GM15510 (cell line): ENCODE measurements around the gene UVRAG.

ENCODE experiments used
- POLR2A ChIP-seq: IDR thresholded peaks from 3 replicates; pipeline ENCODE4 v1.6.1; 2011; ENCODE audit warnings: borderline replicate concordance; ENCODE audit not compliant: insufficient read length; ENCODE audit errors: extremely low read depth

UVRAG gene

DNA sequence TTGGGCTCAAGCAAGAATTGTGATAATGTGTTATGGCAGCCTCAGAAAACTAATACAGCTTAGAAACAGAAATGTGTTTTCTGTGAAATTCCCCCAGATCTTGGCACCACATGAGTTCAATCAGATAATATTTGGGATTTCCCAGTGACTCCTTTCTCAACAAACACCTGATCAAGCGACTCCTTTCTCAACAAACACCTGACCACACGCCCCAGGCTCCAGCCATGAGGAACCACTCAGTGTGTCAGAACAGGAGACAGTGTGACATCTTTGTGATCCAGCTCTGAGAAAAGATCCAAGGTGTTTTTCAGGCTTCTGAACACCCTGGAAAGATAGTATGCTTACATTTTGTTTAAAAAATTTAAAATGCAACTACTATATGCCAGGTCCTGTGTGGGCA, 1.9 kb upstream of the UVRAG start:
- TF ChIP-seq POLR2A: no peak

DNA sequence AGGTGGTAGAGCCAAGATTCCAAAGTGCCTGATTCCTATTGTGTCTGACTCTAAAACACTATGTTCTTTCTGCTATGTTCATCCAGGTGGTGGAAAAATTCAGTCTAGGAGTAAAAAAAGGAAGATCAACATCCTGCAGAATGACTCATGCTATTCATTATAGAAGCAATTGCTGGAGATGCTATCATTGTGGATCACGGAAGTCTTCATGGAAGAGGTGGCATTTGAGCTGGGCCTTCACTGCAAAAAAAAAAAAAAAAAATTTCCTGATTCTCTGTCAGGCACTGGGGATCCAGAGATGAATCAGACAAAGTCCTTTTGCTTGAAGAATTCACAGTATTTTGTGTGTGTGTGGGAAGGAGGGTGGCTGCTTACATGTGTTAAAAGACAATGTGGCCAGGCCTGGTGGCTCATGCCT, 1.4 kb upstream of the UVRAG start:
- TF ChIP-seq POLR2A: no peak

DNA sequence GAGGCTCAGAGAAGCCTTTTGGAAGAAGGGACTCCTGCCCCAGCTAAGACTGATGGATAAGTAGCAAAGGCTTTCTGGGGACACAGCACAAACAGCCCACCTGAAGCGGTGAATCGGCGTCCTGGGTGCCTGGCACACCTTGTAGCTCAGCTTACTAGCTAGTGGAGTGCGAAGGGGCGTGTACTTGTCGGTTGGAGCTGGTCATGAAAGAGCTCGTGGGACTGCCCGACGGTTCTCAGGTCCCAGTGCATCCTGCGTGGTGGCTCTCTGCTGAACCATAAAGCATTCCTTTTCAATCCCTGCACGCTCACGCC, 690 bp upstream of the UVRAG start:
- TF ChIP-seq POLR2A: no peak

DNA sequence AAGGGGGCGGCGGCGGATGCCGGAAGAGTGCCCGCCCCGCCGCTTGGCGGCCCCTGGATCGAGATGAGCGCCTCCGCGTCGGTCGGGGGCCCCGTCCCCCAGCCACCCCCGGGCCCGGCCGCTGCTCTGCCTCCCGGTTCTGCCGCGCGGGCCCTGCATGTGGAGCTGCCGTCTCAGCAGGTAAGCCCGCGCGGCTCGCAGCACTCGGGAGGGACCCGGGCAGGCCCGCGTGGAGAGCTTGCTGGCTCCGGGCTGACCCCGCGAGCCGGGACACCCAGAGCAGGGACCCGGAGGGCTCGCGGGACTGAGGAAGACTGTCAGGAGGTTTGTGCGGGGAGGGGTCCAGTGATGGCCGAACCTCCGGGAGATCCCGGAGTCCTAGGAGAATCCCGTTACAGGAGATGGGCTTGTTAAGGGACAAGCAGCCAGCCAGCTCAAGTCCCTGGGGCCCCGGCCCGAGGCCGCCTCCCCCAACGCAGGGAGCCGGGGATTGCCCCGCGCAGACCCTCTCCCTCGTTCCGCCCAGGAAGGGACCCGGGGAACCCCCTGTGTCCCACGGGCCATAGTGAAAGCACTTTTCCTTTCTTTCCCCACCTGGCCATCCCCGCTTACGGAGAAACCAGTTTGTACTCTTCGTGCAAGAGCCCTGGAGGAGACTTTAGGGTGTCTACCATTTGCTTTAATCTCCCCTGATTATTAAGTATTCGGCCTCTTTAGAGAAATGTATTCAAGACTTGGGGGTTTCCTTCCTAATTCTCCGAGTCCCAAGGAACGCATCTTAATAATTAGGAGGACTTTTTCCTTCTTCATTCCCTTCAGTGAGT, 547 bp downstream of the UVRAG start:
- no peak for TF ChIP-seq POLR2A

DNA sequence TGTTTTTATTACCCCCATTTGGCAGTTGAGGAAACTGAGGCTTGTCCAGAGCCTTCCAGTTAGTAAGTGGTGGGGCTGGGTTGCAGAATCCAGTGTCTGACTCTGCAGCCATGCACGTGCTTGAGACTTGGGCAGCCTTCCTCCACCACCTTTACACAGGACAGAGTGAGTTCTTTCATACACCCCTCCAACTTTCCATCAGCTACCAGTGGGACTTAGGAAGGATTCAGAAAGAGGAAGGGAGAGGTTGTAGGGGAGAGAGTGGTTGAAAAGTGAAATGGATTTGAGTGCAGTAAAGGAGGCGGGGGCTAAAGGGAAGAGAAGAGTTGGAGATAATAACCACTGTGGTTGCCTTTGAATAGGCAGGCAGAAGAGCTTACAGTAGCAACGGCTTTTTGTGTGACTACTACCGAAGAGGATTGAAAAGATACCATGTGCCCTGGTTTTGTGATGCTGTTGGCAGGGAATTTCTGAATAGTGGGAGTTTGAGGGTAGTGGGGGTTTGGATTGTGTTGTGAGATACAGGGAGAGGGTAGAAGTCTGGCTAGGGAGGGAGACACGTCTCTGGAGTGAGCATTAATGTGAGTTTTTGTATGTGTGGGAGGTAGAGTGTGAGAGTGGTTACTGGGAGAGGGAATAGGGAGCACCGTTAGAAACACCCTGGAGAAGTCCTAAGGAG, 1.7 kb downstream of the UVRAG start:
- TF ChIP-seq POLR2A: no peak

DNA sequence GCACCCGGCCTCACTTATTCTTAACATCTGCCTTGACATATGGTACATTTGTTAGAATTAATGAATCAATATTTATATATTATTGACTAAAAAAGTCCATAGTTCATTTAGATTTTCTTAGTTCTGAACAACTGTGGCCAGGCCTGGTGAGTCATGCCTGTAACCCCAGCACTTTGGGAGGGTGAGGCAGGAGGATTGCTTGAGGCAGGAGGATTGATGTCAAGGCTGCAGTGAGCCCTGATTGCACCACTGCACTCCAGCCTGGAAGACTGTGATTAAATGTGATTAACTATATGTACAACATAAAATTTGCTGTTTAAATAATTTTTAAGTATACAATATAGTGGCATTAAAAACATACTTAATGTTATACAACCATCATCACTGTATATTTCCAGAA, 5.6 kb downstream of the UVRAG start:
- TF ChIP-seq POLR2A: no peak

DNA sequence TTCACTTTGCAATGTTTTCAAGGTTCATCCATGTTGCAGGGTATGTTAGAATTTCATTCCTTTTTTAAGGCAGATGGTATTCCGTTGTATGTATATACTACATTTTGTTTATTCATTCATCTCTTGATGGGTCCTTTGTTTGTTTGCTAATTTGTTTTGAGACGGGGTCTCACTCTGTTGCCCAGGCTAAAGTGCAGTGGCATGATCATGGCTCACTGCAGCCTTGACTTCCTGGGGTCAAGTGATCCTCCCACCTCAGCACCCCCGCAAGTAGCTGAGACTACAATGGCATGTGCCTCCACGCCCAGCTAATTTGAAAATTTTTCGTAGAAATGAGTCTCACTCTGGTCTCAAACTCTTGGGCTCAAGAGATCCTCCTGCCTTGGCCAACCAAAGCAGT, 6.2 kb downstream of the UVRAG start:
- TF ChIP-seq POLR2A: no peak

DNA sequence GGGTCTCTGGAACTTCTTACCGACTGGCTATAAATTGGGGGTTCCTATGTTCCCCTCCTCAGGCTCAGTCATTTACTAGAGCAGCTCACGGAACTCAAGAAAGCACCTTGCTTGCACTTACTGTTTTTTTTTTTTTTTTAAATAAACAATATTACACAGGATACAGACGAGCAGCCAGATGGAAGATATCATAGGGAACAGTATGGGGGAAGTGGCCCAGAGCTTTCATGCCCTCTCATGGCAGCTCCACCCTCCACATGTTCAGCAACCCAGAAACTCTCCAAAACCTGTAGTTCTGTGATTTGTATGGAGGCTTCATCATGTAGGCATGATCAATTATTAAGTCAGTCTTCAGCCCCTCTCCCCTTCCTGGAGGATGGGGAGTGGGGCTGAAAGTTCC, 7.5 kb downstream of the UVRAG start:
- TF ChIP-seq POLR2A: no peak

DNA sequence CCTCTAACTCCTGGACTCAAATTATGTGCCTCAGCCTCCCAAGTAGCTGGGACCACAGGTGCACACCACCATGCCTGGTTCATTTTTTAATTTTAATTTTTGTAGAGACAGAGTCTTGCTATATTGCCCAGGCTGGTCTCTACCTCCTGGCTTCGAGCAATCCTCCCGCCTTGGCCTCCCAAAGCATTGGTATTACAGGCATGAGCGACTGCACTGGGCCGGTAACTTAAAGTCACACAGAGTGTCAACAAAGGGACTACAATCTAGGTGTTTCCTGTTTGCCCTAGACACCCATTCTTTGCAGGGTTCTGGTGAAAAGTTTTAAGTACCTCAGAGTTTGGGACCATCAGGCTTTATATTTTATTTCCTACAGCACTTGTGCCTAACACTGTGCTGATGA, 8.4 kb downstream of the UVRAG start:
- no peak for TF ChIP-seq POLR2A

DNA sequence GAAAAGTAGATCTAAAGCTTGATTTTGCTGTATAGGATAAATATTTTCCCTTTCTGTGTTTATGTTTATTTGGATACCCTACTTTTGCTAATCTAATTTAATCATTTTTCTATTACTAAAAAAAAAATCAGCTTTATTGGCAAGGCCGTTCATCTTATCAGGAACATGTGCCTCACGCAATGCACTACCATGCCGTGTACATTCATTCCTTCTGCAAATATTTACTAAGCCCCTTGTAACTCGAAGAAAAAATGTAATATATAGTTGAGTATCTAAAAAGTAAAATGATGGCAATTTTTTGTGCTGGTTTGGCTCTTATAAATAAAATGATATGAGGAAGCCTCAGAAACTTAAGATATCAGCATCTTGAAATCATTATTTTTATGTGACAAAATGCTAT, 8.9 kb downstream of the UVRAG start:
- no peak for TF ChIP-seq POLR2A

DNA sequence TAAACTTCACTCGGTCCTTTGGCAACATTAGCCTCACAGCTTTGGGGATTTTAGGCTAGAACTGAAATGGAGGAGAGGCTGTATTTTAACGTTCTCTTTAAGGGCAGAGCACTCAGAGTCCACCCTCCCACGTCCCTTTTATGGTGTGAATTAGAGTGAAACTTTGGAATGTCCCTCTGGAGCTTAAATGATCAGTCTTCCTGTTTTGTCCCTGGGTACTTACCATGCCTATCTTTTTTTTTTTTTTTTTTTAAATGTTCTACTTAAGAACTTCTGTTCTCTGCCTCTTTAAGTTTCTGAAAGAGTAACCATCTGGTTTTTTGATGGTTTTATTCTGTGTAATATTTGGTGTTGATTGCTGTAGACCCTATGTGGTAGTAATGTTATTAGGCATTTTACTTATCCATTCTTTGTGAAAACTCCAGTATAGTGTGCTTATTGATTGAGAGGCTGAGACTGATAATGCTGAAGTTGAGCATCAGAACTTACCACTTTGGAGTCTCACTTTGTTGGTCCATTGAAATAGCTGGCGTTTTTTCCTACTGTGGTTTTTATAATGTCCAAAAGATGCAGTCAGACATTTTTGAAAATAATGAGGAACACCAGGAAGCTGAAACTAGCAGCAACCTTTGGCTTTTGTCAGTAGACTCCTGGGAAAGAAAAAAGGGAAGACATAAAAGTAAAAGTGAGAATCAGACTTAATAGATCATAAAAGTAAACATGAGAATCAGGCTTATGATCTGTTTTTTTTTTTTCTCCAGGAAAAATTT, 11.6 kb downstream of the UVRAG start:
- TF ChIP-seq POLR2A: no peak

DNA sequence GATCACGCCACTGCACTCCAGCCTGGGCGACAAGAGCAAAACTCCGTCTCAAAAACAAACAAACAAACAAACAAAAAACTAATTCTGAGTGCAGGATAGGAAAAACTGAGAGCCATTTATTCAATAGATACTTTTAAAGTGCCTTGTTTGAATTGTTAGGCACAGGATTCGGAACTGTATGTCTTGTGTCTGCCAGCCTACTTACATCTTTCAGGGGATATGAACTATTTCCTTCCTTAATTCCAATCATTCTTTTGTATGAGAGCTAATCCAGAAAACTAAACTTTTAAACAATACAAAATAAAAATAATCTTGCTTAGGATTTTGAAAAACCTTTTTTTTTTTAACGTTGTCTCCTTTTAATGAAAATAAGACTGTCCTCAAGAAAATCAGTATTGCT, 12.6 kb downstream of the UVRAG start:
- no peak for TF ChIP-seq POLR2A

DNA sequence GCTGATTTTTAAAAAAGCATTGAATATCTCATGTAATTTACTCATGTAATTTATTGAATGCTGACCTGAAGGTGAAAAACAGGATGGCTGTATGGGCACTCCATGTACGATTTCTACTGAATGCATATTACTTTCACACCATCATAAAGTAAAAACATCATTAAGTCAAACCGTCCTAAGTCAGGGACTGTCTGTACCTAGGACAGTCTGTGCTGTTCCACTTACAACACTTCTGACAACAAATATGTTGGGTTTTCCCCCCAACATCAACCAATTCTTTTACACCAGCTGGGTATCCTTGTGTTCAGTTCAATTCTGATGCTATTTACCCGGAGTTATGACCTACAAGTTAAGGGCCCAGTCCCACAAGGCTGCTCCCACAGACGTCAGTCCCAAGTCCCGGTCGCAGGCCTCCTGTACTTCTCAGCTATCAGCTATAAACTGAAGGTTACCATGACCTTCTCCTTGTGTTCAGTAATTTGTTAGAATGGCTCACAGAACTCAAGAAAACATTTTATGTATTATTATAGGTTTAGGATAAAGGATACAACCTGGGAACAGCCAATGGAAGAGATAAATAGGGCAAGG, 17.0 kb downstream of the UVRAG start:
- TF ChIP-seq POLR2A: no peak

DNA sequence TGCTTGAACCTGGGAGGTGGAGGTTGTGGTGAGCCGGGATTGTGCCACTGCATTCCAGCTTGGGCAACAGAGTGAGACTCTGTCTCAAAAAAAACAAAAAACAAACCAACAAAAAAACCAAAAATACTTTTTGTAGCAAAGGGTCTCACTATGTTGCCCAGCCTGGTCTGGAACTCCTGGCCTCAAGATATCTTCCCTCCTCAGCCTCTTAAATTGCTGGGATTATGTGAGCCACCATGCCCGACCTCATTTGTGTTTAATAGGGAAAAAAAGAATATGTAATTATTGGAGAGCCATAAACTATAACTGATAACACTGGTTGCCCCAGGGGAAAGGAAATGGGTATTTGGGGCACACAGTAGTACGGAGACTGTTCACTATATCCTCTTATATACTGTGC, 19.7 kb downstream of the UVRAG start:
- TF ChIP-seq POLR2A: no peak

DNA sequence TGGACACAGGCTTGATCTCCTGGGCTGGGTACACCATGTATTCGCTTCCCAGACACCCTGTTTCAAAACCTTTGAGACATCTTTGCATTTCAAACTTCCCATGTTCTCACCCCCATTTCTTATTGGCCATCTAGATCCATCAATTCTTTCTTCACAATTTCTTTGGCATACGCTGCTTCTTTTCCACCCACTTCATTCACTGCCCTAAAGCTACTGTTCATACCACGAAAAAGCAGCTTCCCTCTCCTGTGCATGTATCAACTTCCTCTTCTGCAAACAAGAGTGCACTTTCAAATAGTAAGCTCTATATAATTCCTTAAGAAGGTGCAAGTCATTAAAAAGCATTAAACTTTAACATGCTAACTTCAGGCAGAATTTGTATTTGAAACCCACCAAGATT, 21.4 kb downstream of the UVRAG start:
- TF ChIP-seq POLR2A: no peak
